Measurements from ENCODE around the gene GOLGA7B.

GOLGA7B gene

GRCh38 chr10:97822261-97822687, 27.4 kb upstream of the GOLGA7B start:
- CTCF ChIA-PET: interaction anchor here (0.6 to 1.7 kb wide), 4 partner anchors 9 to 46 kb away, joined by 3 to 7 read pairs (median 4); no protein-coding TSS in a partner anchor
- POLR2A ChIA-PET: no interaction called here
- Histone ChIP-seq H3K4me3 (ENCODE audit: low read depth, low read length) (no peak overlapping the region), H3K27ac (ENCODE audit: extremely low read depth, low read depth, low read length) (no peak overlapping the region), H3K9me3 (ENCODE audit: control insufficient read depth, insufficient read depth, low read depth, low read length) (no peaks in the 10 kb centered on the region), H3K4me1 (ENCODE audit: control insufficient read depth, insufficient read depth, low read length) (no peaks in the 10 kb centered on the region), H3K36me3 (ENCODE audit: control insufficient read depth in 2 of 2, insufficient read depth in 1 of 2, low read length in 2 of 2) (no peaks in the 10 kb centered on the region)
- TF ChIP-seq ZNF639 (tag by site-specific recombination; IDR thresholded peaks at IDR 0.05) (no peak), EGR2 (tag by site-specific recombination; IDR thresholded peaks at IDR 0.05; ENCODE audit: low read depth) (peak; percentile 42; the same call in 1 of the 2 replicates), ZNF510 (tag by site-specific recombination; IDR thresholded peaks at IDR 0.05; ENCODE audit: insufficient replicate concordance) (no peak), PRDM10 (tag by site-specific recombination; IDR thresholded peaks at IDR 0.05) (no peak), YY2 (tag by site-specific recombination; IDR thresholded peaks at IDR 0.05) (no peak), ZFHX2 (tag by site-specific recombination; conservative IDR thresholded peaks at IDR 0.05) (peak; percentile 71), BCL11B (tag by site-specific recombination; IDR thresholded peaks at IDR 0.05; ENCODE audit: low read depth) (no peak), ZBTB26 (tag by site-specific recombination; optimal IDR thresholded peaks at IDR 0.05) (no peak), ZNF221 (tag by site-specific recombination; IDR thresholded peaks at IDR 0.05; ENCODE audit: borderline replicate concordance) (no peak), KLF7 (tag by site-specific recombination; IDR thresholded peaks at IDR 0.05; ENCODE audit: borderline replicate concordance) (no peak), ZIC2 (tag by site-specific recombination; IDR thresholded peaks at IDR 0.05) (peak; percentile 50), GLIS2 (tag by site-specific recombination; IDR thresholded peaks at IDR 0.05) (no peak), ZNF488 (tag by site-specific recombination; IDR thresholded peaks at IDR 0.05) (no peak), ZNF776 (tag by site-specific recombination; IDR thresholded peaks at IDR 0.05; ENCODE audit: borderline replicate concordance) (no peak)

- Histone ChIP-seq H3K4me1 (ENCODE audit: control insufficient read depth, insufficient read depth, low read length) (no peaks in the 10 kb centered on the region), H3K36me3 (ENCODE audit: control insufficient read depth in 2 of 2, insufficient read depth in 1 of 2, low read length in 2 of 2) (no peaks in the 10 kb centered on the region), H3K4me3 (ENCODE audit: low read depth, low read length) (no peak overlapping the region), H3K27ac (ENCODE audit: extremely low read depth, low read depth, low read length) (no peak overlapping the region), H3K9me3 (ENCODE audit: control insufficient read depth, insufficient read depth, low read depth, low read length) (no peaks in the 10 kb centered on the region)
- TF ChIP-seq ZNF169 (tag by site-specific recombination; IDR thresholded peaks at IDR 0.05): no peak
- no peak for TF ChIP-seq ZNF645 (tag by site-specific recombination; IDR thresholded peaks at IDR 0.05)
- TF ChIP-seq ZNF529 (tag by site-specific recombination; IDR thresholded peaks at IDR 0.05; ENCODE audit: insufficient replicate concordance): no peak
- TF ChIP-seq ZNF571 (tag by site-specific recombination; IDR thresholded peaks at IDR 0.05): no peak
- ChIA-PET CTCF (no interaction called here), POLR2A (no interaction called here)
Observed at GRCh38 chr10:97823734-97824133, 25.9 kb upstream of the GOLGA7B start.

Data from HEK293 (cell line).